ENCODE data around the gene MRPL17.

MRPL17 gene

GRCh38 chr11:6655790-6656583 lies 27.2 kb downstream of the MRPL17 start, which contains the start of gene DCHS1:
DCHS1 (minus strand) TSS chr11:6655809; CDS start chr11:6641613, 14,196 bp downstream.
- Histone ChIP-seq H3K4me2 (ENCODE audit: low read depth, low read length, poor library complexity, severe bottlenecking) (peak within 1 kb of the TSS; percentile 27), H3K4me1 (ENCODE audit: insufficient read depth, low read length, poor library complexity, severe bottlenecking) (no peaks in the 10 kb centered on the region), H3F3A (ENCODE audit: low read depth) (no peaks in the 10 kb centered on the region), H2AFZ (ENCODE audit: low read length) (peak within 1 kb of the TSS; percentile 42; the same call in 1 of the 2 replicates), H4K20me1 (ENCODE audit: insufficient read depth, low read length, poor library complexity, severe bottlenecking) (no peaks in the 10 kb centered on the region), H3K36me3 (ENCODE audit: insufficient read depth, low read length) (no peaks in the 10 kb centered on the region), H3K9me3 (ENCODE audit: insufficient read depth, low read depth, low read length) (no peaks in the 10 kb centered on the region), H3K9me2 (replicated peaks; ENCODE audit: low read depth, low read length) (no peaks in the 10 kb centered on the region), H3K79me2 (ENCODE audit: insufficient read depth, low read length) (no peaks in the 10 kb centered on the region), H3K9ac (ENCODE audit: low read depth, low read length, poor library complexity, severe bottlenecking) (no peak within 1 kb of the TSS), H3K27me3 (ENCODE audit: insufficient read depth, low read length, poor library complexity, severe bottlenecking) (no peaks in the 10 kb centered on the region), H3K4me3 (ENCODE audit: low read length, poor library complexity, severe bottlenecking) (no peak within 1 kb of the TSS)
- TF ChIP-seq CTCF (conservative IDR thresholded peaks at IDR 0.05; ENCODE audit: low read length) (no peak), EZH2phosphoT487 (IDR thresholded peaks at IDR 0.05; ENCODE audit: borderline replicate concordance) (no peak)

GRCh38 chr11:6655020-6655789 lies 27.9 kb downstream of the MRPL17 start:
- Histone ChIP-seq H3K36me3 (ENCODE audit: insufficient read depth, low read length) (no peaks in the 10 kb centered on the region), H2AFZ (ENCODE audit: low read length) (no peak overlapping the region), H3K9ac (ENCODE audit: low read depth, low read length, poor library complexity, severe bottlenecking) (no peak overlapping the region), H3K9me3 (ENCODE audit: insufficient read depth, low read depth, low read length) (no peaks in the 10 kb centered on the region), H4K20me1 (ENCODE audit: insufficient read depth, low read length, poor library complexity, severe bottlenecking) (no peaks in the 10 kb centered on the region), H3F3A (ENCODE audit: low read depth) (no peaks in the 10 kb centered on the region), H3K79me2 (ENCODE audit: insufficient read depth, low read length) (no peaks in the 10 kb centered on the region), H3K4me2 (ENCODE audit: low read depth, low read length, poor library complexity, severe bottlenecking) (no peak overlapping the region), H3K4me3 (ENCODE audit: low read length, poor library complexity, severe bottlenecking) (no peak overlapping the region), H3K27me3 (ENCODE audit: insufficient read depth, low read length, poor library complexity, severe bottlenecking) (no peaks in the 10 kb centered on the region), H3K4me1 (ENCODE audit: insufficient read depth, low read length, poor library complexity, severe bottlenecking) (no peaks in the 10 kb centered on the region), H3K9me2 (replicated peaks; ENCODE audit: low read depth, low read length) (no peaks in the 10 kb centered on the region)
- TF ChIP-seq CTCF (conservative IDR thresholded peaks at IDR 0.05; ENCODE audit: low read length) (no peak), EZH2phosphoT487 (IDR thresholded peaks at IDR 0.05; ENCODE audit: borderline replicate concordance) (no peak)

DNA sequence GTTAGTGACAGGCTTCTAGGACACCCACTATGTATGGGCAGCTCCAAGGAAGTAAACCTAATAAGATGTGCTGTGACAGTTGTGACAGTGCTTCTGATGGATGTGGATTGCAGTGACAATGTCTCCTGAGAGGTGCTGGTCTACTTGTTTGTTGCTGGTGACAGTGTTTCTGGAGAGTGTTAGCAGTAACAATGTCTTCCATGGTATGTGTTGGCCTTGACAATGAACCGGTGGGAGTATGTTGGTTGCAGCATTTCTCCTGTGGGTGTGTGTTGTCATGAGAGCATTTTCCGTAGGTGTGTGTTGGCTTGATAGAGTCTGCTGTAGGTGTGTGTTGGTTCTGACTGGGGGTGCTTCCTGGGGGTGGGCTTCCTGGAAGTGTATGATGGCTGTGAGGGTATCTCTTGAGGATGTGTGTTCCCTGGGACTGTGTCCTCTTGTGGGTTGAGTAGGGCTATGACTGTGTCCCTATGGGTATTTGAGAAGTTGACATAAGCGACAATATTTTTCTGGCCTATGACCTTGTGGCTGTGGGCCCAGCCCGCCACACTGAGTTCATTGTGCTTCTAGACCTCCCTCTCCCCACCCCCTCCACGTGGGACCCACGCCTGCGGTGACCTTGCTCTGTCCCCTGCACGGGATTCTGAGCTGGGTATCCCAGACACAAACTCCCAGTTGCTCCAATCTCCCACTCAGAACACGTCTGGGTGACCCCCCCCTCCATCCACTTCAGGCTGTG lies 28.7 kb downstream of the MRPL17 start:
- Histone ChIP-seq H3K9ac (ENCODE audit: low read depth, low read length, poor library complexity, severe bottlenecking) (no peak overlapping the region), H3K4me1 (ENCODE audit: insufficient read depth, low read length, poor library complexity, severe bottlenecking) (no peaks in the 10 kb centered on the region), H3K9me2 (replicated peaks; ENCODE audit: low read depth, low read length) (no peaks in the 10 kb centered on the region), H3K4me2 (ENCODE audit: low read depth, low read length, poor library complexity, severe bottlenecking) (no peak overlapping the region), H3K4me3 (ENCODE audit: low read length, poor library complexity, severe bottlenecking) (no peak overlapping the region), H3K27me3 (ENCODE audit: insufficient read depth, low read length, poor library complexity, severe bottlenecking) (no peaks in the 10 kb centered on the region), H3K79me2 (ENCODE audit: insufficient read depth, low read length) (no peaks in the 10 kb centered on the region), H2AFZ (ENCODE audit: low read length) (no peak overlapping the region), H3K36me3 (ENCODE audit: insufficient read depth, low read length) (no peaks in the 10 kb centered on the region), H3K9me3 (ENCODE audit: insufficient read depth, low read depth, low read length) (no peaks in the 10 kb centered on the region), H4K20me1 (ENCODE audit: insufficient read depth, low read length, poor library complexity, severe bottlenecking) (no peaks in the 10 kb centered on the region), H3F3A (ENCODE audit: low read depth) (no peaks in the 10 kb centered on the region)
- TF ChIP-seq EZH2phosphoT487 (IDR thresholded peaks at IDR 0.05; ENCODE audit: borderline replicate concordance) (no peak), CTCF (conservative IDR thresholded peaks at IDR 0.05; ENCODE audit: low read length) (no peak)

All from Loucy (cell line).